Left ventricle myocardium superior (tissue), 1 donor: Measurements from ENCODE around the gene FOXP4. TPM values are rescaled to one million over a fixed set of nuclear protein-coding genes. Genes with fewer than 3 reads are reported as not detected.

ENCODE experiments used
- ATAC-seq: fragments of 200-7000 bp; cut with Tn5 transposase; one replicate; pipeline ENCODE4 v1.9.1; 2020; ENCODE audit warnings: mild to moderate bottlenecking, moderate library complexity
- DNase-seq: peaks from one replicate; pipeline ENCODE4 v3.0.0-alpha.2; 2020
- intact Hi-C: fragments of 100-400 bp; cut with micrococcal nuclease; formaldehyde crosslinking; loops from one replicate; pipeline ENCODE4 v1.11.0; 2022
- microRNA-seq: library from miRNA; unstranded; fragments of <30 nt; microRNA quantifications from one replicate; pipeline ENCODE4 v1.2.0, GENCODE V29; 2020; ENCODE audit warnings: borderline number of aligned reads
- total RNA-seq: library from RNA; stranded (reverse); fragmentation: NEBNext Ultra II Directional; extraction: Animal tissue kit (Norgen Biotek cat#: 25700); gene quantifications from one replicate; pipeline ENCODE4 v1.2.1, GENCODE V29; 2021
- donor health status: DM: no; HTN: yes; CAD: no; lungs with severe emphysema.

The FOXP4 gene
- total RNA-seq, 1 donor from 2014 or later = 16.8 TPM

DNA sequence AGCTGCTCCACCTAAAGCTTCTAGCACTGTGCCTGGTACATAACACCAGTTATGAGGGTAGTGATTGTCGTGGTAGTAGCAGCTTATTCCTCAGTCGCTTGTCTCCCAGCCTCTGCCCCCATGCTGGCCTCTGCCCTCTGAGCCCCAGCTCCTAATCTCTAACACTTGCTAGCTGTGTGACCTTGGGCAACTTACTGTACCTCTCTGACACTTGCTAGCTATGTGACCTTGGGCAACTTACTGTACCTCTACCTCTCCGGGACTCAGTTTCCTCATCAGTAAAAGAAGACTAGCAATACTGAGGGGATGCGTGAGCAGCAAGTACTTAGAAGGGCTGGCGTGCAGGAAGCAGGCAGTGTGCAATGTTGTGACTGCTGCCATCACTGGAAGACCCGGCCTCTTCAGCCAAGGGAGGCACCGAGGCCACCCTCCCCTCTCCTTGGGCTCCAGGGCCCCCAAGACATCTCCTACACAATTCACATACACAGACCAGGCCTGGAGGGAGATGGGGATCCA is 101.9 kb downstream of the FOXP4 start:
- intact Hi-C loops = no loop called here

DNA sequence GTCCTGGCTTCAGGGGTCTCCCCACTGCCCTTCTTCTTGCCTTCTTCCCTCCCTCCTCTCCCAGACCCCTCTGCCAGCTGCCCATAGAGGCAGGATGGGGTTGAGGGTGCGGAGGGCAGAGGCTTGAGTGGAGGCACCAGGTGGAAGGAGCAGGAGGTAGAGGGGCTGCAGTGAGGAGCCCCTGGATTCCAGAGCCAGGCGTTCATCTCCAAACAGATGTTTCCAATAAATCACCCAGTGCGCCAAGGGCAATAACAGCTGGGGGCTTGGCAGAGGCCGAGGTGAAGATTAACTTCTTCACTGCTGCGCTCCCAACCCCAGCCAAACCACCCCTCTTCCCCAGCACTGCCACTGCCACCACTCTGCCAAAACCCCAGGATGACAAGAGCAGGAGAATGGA is 102.7 kb downstream of the FOXP4 start:
- DNase-seq (no peak), ATAC-seq (no peak)
- intact Hi-C loops = no loop called here

More for the DNA sequence above, 101.9 kb downstream of the FOXP4 start:
- ATAC-seq (no peak), DNase-seq (no peak)

DNA sequence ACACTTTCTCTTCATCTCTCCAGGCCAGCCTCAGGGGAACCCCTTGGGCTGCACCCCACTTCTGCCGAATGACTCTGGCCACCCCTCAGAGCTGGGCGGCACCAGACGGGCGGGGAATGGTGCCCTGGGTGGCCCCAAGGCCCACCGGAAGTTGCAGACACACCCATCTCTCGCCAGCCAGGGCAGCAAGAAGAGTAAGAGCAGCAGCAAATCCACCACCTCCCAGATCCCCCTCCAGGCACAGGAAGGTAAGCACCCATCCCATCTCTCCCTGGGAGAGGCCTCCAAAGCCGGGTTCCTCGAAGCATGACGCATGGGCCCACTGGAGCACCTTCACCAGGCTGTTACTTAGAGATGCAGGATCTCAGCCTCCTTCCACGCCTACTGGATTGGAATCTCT is 103.4 kb downstream of the FOXP4 start:
- intact Hi-C loops = no loop called here
- no peak for DNase-seq
- ATAC-seq = no peak

DNA sequence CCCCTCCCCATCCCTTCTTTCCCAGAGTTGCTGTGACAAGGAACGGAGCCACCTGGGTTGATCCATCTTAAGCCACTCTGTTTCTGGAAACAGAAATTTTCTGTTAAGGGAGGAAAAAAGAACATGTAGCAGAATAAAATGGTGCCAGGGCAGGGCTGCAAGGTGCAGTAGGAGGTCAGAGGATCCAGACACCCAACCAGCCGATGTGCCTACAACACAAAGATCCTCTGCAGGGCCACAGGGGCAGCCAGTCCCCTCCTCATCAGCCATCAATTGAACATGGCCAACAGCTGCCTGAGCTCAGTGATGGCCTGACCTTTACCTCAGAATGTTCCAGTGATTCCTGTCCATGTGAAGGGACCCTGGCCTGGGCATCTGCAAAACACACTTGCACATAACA is 103.9 kb downstream of the FOXP4 start:
- ATAC-seq (no peak), DNase-seq (no peak)
- intact Hi-C loops = no loop called here

DNA sequence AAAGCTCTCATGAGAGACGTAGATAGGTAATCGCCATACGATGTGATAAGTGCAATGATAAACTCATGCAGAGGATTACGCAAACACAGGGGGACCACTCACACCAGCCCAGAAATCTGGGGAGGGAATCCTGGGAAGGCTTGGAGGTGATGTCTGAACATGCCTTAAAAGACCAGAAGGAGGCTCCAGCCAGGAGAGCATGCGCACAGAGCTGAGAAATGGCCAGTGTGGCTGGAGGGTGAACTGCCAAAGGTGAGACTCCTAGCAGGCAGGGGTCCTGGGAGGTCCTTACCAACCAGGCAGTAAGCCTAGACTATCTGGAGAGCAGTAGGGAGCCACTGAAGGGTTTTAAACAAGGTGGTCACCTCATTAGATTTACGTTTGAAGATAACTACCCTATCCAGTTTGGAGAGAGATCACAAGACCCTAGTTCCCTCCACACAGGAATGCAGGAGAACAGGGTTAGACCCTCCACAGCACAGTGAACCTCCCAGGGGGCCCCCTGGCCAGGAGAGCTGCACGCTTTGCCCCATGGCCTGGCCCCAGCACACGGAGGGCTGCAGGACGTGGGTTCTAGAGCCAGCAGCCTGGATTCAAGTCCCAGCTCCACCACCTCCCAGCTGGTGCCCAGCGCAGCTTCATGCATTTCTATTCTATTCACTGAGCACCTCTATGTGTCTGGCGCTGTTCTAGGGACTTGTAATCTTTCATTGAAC is 105.2 kb downstream of the FOXP4 start:
- ATAC-seq (no peak), DNase-seq (no peak)
- intact Hi-C loops = no loop called here

Small RNAs within 50 kb of the gene (microRNA-seq; reads per million reads assigned to microRNA genes)
- gene MIR4641 = not detected

Other genes with a start within 250 kb of the FOXP4 start
- gene NCR2, start 210.8 kb upstream of the FOXP4 start, total RNA-seq = not detected
- gene MDFI, start 92.1 kb downstream of the FOXP4 start, total RNA-seq = 1.3 TPM
- 50.9 TPM for gene TFEB, start 189.2 kb downstream of the FOXP4 start, total RNA-seq
- not detected for gene PGC, start 201.0 kb downstream of the FOXP4 start, total RNA-seq
- 5.2 TPM for gene FRS3, start 233.5 kb downstream of the FOXP4 start, total RNA-seq
- gene PRICKLE4, start 234.4 kb downstream of the FOXP4 start, total RNA-seq = 3.8 TPM
- gene TOMM6, start 241.3 kb downstream of the FOXP4 start, total RNA-seq = 216 TPM